ENCODE results near the gene BMPR1B.

GRCh38 chr4:94715726-94716125, 42.0 kb upstream of the BMPR1B start:
- TF ChIP-seq POLR2A (IDR thresholded peaks at IDR 0.05) (no peak), CTCF (IDR thresholded peaks at IDR 0.05 in 8 of 11, conservative IDR thresholded peaks at IDR 0.05 in 3 of 11) (no peak)
